H1 (cell line): ENCODE data around the gene SERPINB6. TPM values are rescaled to one million over a fixed set of nuclear protein-coding genes. Genes with fewer than 3 reads are reported as not detected.

Experiments
- ASH2L ChIP-seq: fragments of 200-600, 300-600 bp; sonication (generic); IDR thresholded peaks from one replicate; pipeline ENCODE4 v1.7.1; 2017; ENCODE audit warnings: low read length
- ATF2 ChIP-seq: IDR thresholded peaks from 2 replicates; pipeline ENCODE4 v1.6.1; 2012; ENCODE audit warnings: low read length, inconsistent platforms
- ATF3 ChIP-seq: IDR thresholded peaks from 2 replicates; pipeline ENCODE4 v1.6.1; 2011; ENCODE audit warnings: low read depth, mild to moderate bottlenecking, low read length; ENCODE audit not compliant: insufficient read depth
- CHD2 ChIP-seq: IDR thresholded peaks from 2 replicates; pipeline ENCODE4 v1.6.1; 2012; ENCODE audit warnings: low read length, improper control_type of control experiment
- CTCF ChIP-seq, 3 experiments: IDR thresholded peaks; 1 replicate in 2 of 3; 2 replicates in 1 of 3; pipeline versions ENCODE4 v1.5.1 to v1.6.1; 2011; ENCODE audit warnings: low read length in 3 of 3, mild to moderate bottlenecking in 3 of 3, inconsistent platforms in 2 of 3, low read depth in 1 of 3, moderate library complexity in 1 of 3; ENCODE audit not compliant: insufficient read depth in 1 of 3; ENCODE audit errors: control extremely low read depth in 1 of 3
- E2F6 ChIP-seq: IDR thresholded peaks from 2 replicates; pipeline ENCODE4 v1.6.1; 2012; ENCODE audit warnings: inconsistent platforms
- EGR1 ChIP-seq: IDR thresholded peaks from 2 replicates; pipeline ENCODE4 v1.6.1; 2011; ENCODE audit warnings: low read depth, low read length, borderline replicate concordance
- HDAC2 ChIP-seq, 2 experiments: fragments of 300-600 bp in 1 of 2; sonication (generic) in 1 of 2; IDR thresholded peaks; 2 replicates each; pipeline ENCODE4 v1.6.1; 2011 to 2012; ENCODE audit warnings: low read depth in 2 of 2, low read length in 2 of 2, mild to moderate bottlenecking in 2 of 2, moderate library complexity in 2 of 2, borderline replicate concordance in 1 of 2, inconsistent platforms in 1 of 2
- JUN ChIP-seq: IDR thresholded peaks from 2 replicates; pipeline ENCODE4 v1.6.1; 2011; ENCODE audit warnings: low read depth, mild to moderate bottlenecking, improper control_type of control experiment, low read length
- JUND ChIP-seq: IDR thresholded peaks from 2 replicates; pipeline ENCODE4 v1.6.1; 2011; ENCODE audit warnings: mild to moderate bottlenecking, improper control_type of control experiment, low read length
- KDM1A ChIP-seq: fragments of 200-600, 300-600 bp; sonication (generic); IDR thresholded peaks from 2 replicates; pipeline ENCODE4 v1.7.1; 2016; ENCODE audit warnings: mild to moderate bottlenecking, low read length, borderline replicate concordance
- MAFK ChIP-seq: IDR thresholded peaks from 2 replicates; pipeline ENCODE4 v1.6.1; 2012; ENCODE audit warnings: low read depth, mild to moderate bottlenecking, improper control_type of control experiment, low read length
- POLR2A ChIP-seq, 2 experiments: IDR thresholded peaks; 1 replicate in 1 of 2; 2 replicates in 1 of 2; pipeline ENCODE4 v1.6.1; 2011; ENCODE audit warnings: low read depth in 2 of 2, low read length in 2 of 2, mild to moderate bottlenecking in 2 of 2; ENCODE audit errors: control extremely low read depth in 1 of 2
- POLR2AphosphoS5 ChIP-seq: IDR thresholded peaks from 2 replicates; pipeline ENCODE4 v1.6.1; 2011; ENCODE audit warnings: low read depth, low read length
- RBBP5 ChIP-seq: IDR thresholded peaks from 2 replicates; pipeline ENCODE4 v1.7.1; 2012; ENCODE audit warnings: low read depth, mild to moderate bottlenecking, inconsistent platforms, low read length, moderate library complexity, borderline replicate concordance
- RFX5 ChIP-seq: IDR thresholded peaks from 2 replicates; pipeline ENCODE4 v1.6.1; 2011; ENCODE audit warnings: low read depth, low read length, improper control_type of control experiment, borderline replicate concordance
- RXRA ChIP-seq: IDR thresholded peaks from 2 replicates; pipeline ENCODE4 v1.6.1; 2011; ENCODE audit warnings: low read depth, mild to moderate bottlenecking, low read length, moderate library complexity; ENCODE audit not compliant: insufficient read depth
- SAP30 ChIP-seq: fragments of 300-600 bp; sonication (generic); IDR thresholded peaks from 2 replicates; pipeline ENCODE4 v1.7.1; 2012; ENCODE audit warnings: low read length, moderate library complexity, mild to moderate bottlenecking, inconsistent platforms; ENCODE audit not compliant: insufficient read depth, insufficient replicate concordance
- SP1 ChIP-seq: IDR thresholded peaks from 2 replicates; pipeline ENCODE4 v1.6.1; 2011; ENCODE audit warnings: low read depth, low read length
- SUZ12 ChIP-seq: fragments of 200-600 bp; sonication (generic); IDR thresholded peaks from 2 replicates; pipeline ENCODE4 v1.6.1; 2012; ENCODE audit warnings: mild to moderate bottlenecking, inconsistent platforms, low read length, moderate library complexity, mixed read lengths
- polyA plus RNA-seq, 7 experiments: library from polyadenylated mRNA; depleted of rRNA in 3 of 7; stranded (reverse) in 5 of 7; unstranded in 2 of 7; fragments of >200 nt in 5 of 7; fragments of 200-250 nt in 2 of 7; gene quantifications; 1 replicate in 5 of 7; 2 replicates in 1 of 7; 4 replicates in 1 of 7; pipeline versions ENCODE4 v1.2.1 to v1.2.3, GENCODE V29; 2011 to 2013; ENCODE audit warnings: missing spikeins in 2 of 7, mixed read lengths in 2 of 7
- total RNA-seq: library from RNA; stranded (reverse); fragmentation: NEBNext Ultra II Directional; extraction: Animal tissue kit (Norgen Biotek cat#: 25700); gene quantifications from 2 replicates; pipeline ENCODE4 v1.2.1, GENCODE V29; 2021

The SERPINB6 gene
- total and polyA plus RNA-seq, 2 of the 8 experiments (the other 6 are each of a cell fraction or from before 2014, with no cell fraction given) = 27.2 to 29.4 TPM

- TF ChIP-seq HDAC2 (IDR thresholded peaks at IDR 0.05; ENCODE audit: borderline replicate concordance in 1 of 2, low read depth in 2 of 2, low read length in 2 of 2) = peak in 1 of 2 experiments; percentile 54; a peak in 1 of 4 replicates
- no peak for TF ChIP-seq RBBP5
- peak; percentile 99 for TF ChIP-seq MAFK
- no peak for TF ChIP-seq ATF2
- no peak for TF ChIP-seq JUND
- TF ChIP-seq RFX5 = no peak
- no peak for TF ChIP-seq POLR2AphosphoS5
- no peak for TF ChIP-seq POLR2A (IDR thresholded peaks at IDR 0.05; ENCODE audit: control extremely low read depth in 1 of 2, low read depth in 2 of 2, low read length in 2 of 2)
- TF ChIP-seq E2F6 = no peak
- no peak for TF ChIP-seq SP1
- TF ChIP-seq EGR1 = no peak
- no peak for TF ChIP-seq KDM1A
- no peak for TF ChIP-seq CHD2
- TF ChIP-seq SAP30 = no peak
- TF ChIP-seq SUZ12 = no peak
- TF ChIP-seq RXRA = no peak
- no peak for TF ChIP-seq ASH2L
- 0 out of 2 replicates have a peak, but pooled peaks have one; percentile 13 for TF ChIP-seq JUN
- TF ChIP-seq CTCF (IDR thresholded peaks at IDR 0.05; ENCODE audit: control extremely low read depth in 1 of 3, insufficient read depth in 1 of 3, low read depth in 1 of 3, low read length in 3 of 3) = peak in 2 of 3 experiments; percentile 42 to 67; a peak in 2 of 4 replicates
- TF ChIP-seq ATF3 = no peak
Measured at GRCh38 chr6:3001773-3002293, 30.5 kb upstream of the SERPINB6 start (continued).
